AG04450 (cell line): Measurements from ENCODE around the gene TBRG1. TPM values are rescaled to one million over a fixed set of nuclear protein-coding genes. Genes with fewer than 3 reads are reported as not detected.

Experiments used
- CTCF ChIA-PET: fragments of 300-600, 350-600 bp; formaldehyde crosslinking; extraction: SDS; loops from one replicate; lab custom pipeline; 2022; ENCODE audit warnings: antibody characterized with exemption, inconsistent platforms; lab: Charles Lee
- POLR2A ChIA-PET: fragments of 350-600 bp; formaldehyde crosslinking; extraction: SDS; loops from one replicate; lab custom pipeline; 2021; ENCODE audit warnings: antibody characterized with exemption, inconsistent platforms; lab: Yijun Ruan, JAX
- DNase-seq: peaks from one replicate; pipeline ENCODE4 v3.0.0-alpha.2; 2011; ENCODE audit warnings: low read depth, low spot score
- H3K27ac ChIP-seq: one replicate; pipeline ENCODE4 v1.5.1; 2012; ENCODE audit warnings: low read depth, low read length, control low read depth
- H3K27me3 ChIP-seq: one replicate; pipeline ENCODE4 v1.6.0; 2012; ENCODE audit warnings: low read length; ENCODE audit not compliant: control insufficient read depth, insufficient read depth
- H3K4me3 ChIP-seq: 2 replicates; pipeline ENCODE4 v1.5.1; 2011; ENCODE audit warnings: mild to moderate bottlenecking, low read depth, low read length, control low read depth
- H3K9me3 ChIP-seq: 2 replicates; pipeline ENCODE4 v1.5.1; 2012; ENCODE audit warnings: low read length; ENCODE audit not compliant: control insufficient read depth, insufficient read depth
- polyA plus RNA-seq: library from polyadenylated mRNA; depleted of rRNA; stranded (reverse); fragments of >200 nt; gene quantifications from 2 replicates; pipeline ENCODE4 v1.2.3, GENCODE V29; 2011
- TF ChIP-seq, protein P1 (sequence below): IDR thresholded peaks from 2 replicates; pipeline ENCODE4 v1.5.1; 2011; ENCODE audit warnings: low read depth, low read length, control low read depth, inconsistent platforms

TBRG1 gene
- polyA plus RNA-seq, 1 experiment, result 30.9 TPM

DNA sequence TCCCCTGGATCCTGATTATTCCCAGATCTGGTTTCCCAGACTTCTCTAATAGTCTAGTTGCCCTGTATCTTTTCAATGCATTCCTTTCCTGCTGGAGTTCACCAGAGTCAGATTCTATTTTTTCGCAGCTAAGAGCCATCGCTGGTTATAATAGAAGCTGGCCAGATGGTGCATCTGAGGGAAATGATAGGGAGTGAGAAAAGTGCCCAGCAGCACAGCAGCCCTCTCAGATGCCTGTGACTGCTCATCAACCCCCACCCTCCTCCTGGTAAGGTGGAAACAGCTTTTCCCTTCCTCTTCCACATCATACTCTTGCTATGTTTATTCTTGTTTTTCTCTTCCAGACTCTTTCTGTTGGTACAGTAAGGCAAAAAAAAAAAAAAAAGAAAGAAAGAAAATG is 40.1 kb upstream of the TBRG1 start:
- Histone ChIP-seq H3K27ac (no peak overlapping the region), H3K9me3 (no peaks in the 10 kb centered on the region), H3K4me3 (no peak overlapping the region), H3K27me3 (peaks cover 16% of the 10 kb centered on the region)
- CTCF ChIA-PET, result interaction anchor here (0.6 to 4.0 kb wide), 7 partner anchors 13 to 511 kb away, joined by 3 to 117 read pairs (median 3); no protein-coding TSS in a partner anchor
- no peak for DNase-seq
- TF ChIP-seq, protein P1, sequence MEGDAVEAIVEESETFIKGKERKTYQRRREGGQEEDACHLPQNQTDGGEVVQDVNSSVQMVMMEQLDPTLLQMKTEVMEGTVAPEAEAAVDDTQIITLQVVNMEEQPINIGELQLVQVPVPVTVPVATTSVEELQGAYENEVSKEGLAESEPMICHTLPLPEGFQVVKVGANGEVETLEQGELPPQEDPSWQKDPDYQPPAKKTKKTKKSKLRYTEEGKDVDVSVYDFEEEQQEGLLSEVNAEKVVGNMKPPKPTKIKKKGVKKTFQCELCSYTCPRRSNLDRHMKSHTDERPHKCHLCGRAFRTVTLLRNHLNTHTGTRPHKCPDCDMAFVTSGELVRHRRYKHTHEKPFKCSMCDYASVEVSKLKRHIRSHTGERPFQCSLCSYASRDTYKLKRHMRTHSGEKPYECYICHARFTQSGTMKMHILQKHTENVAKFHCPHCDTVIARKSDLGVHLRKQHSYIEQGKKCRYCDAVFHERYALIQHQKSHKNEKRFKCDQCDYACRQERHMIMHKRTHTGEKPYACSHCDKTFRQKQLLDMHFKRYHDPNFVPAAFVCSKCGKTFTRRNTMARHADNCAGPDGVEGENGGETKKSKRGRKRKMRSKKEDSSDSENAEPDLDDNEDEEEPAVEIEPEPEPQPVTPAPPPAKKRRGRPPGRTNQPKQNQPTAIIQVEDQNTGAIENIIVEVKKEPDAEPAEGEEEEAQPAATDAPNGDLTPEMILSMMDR, result no peak
- POLR2A ChIA-PET, result no interaction called here

- TF ChIP-seq, protein P1, result no peak
- CTCF ChIA-PET, result interaction anchor here (1.3 to 4.0 kb wide), 4 partner anchors 44 to 515 kb away, joined by 5 to 117 read pairs (median 14); no protein-coding TSS in a partner anchor
- POLR2A ChIA-PET, result no interaction called here
Measured at GRCh38 chr11:124583781-124584180, 38.9 kb upstream of the TBRG1 start.

GRCh38 chr11:124584681-124585372 is 37.8 kb upstream of the TBRG1 start:
- no peak for DNase-seq
- CTCF ChIA-PET, result interaction anchor here (0.6 to 4.0 kb wide), 17 partner anchors 9 to 516 kb away, joined by 3 to 117 read pairs (median 8); no protein-coding TSS in a partner anchor
- no peaks in the 10 kb centered on the region for H3K9me3 ChIP-seq
- H3K27me3 ChIP-seq, result peaks cover 10% of the 10 kb centered on the region
- H3K4me3 ChIP-seq, result no peak overlapping the region
- POLR2A ChIA-PET, result no interaction called here
- H3K27ac ChIP-seq, result no peak overlapping the region
- TF ChIP-seq, protein P1, result no peak

More at GRCh38 chr11:124583781-124584180, 38.9 kb upstream of the TBRG1 start:
- no peaks in the 10 kb centered on the region for H3K9me3 ChIP-seq
- H3K27ac ChIP-seq, result no peak overlapping the region
- DNase-seq, result no peak
- H3K27me3 ChIP-seq, result peaks cover 11% of the 10 kb centered on the region
- H3K4me3 ChIP-seq, result no peak overlapping the region

- TF ChIP-seq, protein P1, result peak; percentile 74
- peaks cover 10% of the 10 kb centered on the region for H3K27me3 ChIP-seq
- CTCF ChIA-PET, result interaction anchor here (0.6 to 4.0 kb wide), 19 partner anchors 10 to 523 kb away, joined by 3 to 117 read pairs (median 3); no protein-coding TSS in a partner anchor
- no peak overlapping the region for H3K27ac ChIP-seq
- POLR2A ChIA-PET, result no interaction called here
- no peaks in the 10 kb centered on the region for H3K9me3 ChIP-seq
- H3K4me3 ChIP-seq, result no peak overlapping the region
- DNase-seq, result peak; percentile 23
Measured at GRCh38 chr11:124586238-124586860, 36.3 kb upstream of the TBRG1 start.

- POLR2A ChIA-PET, result no interaction called here
- Histone ChIP-seq H3K9me3 (no peaks in the 10 kb centered on the region), H3K27ac (no peak overlapping the region), H3K4me3 (no peak overlapping the region), H3K27me3 (peaks cover 15% of the 10 kb centered on the region)
- TF ChIP-seq, protein P1, result no peak
- DNase-seq, result no peak
- CTCF ChIA-PET, result no interaction called here
Measured at GRCh38 chr11:124591430-124591829, 31.2 kb upstream of the TBRG1 start.
